Fibroblast of the aortic adventitia (primary cell): ENCODE measurements around the gene LSM4. TPM values are rescaled to one million over a fixed set of nuclear protein-coding genes. Genes with fewer than 3 reads are reported as not detected.

Experiments used
- DNase-seq: peaks from one replicate; pipeline ENCODE4 v3.0.0-alpha.2; 2010; ENCODE audit warnings: low read depth
- H3K4me3 ChIP-seq: 2 replicates; pipeline ENCODE4 v1.5.1; 2011; ENCODE audit warnings: low read depth, mild to moderate bottlenecking, control low read depth, low read length, moderate library complexity
- CTCF ChIP-seq: IDR thresholded peaks from 2 replicates; pipeline ENCODE4 v1.5.1; 2011; ENCODE audit warnings: mild to moderate bottlenecking, low read length, control low read depth, inconsistent platforms; ENCODE audit not compliant: insufficient read depth
- total RNA-seq: library from RNA; depleted of rRNA; stranded (reverse); fragments of >200 nt; gene quantifications from 2 replicates; pipeline ENCODE4 v1.2.3, GENCODE V29; 2012; ENCODE audit warnings: low replicate concordance

The LSM4 gene
- total RNA-seq, 1 donor, result 113 TPM

GRCh38 chr19:18279516-18280246, 43.2 kb downstream of the LSM4 start:
- DNase-seq, result peak; percentile 94
- TF ChIP-seq CTCF, result peak; percentile 86
- peak overlapping the region; percentile 96 for H3K4me3 ChIP-seq

- DNase-seq, result no peak
- TF ChIP-seq CTCF, result no peak
- peak overlapping the region; percentile 96 for H3K4me3 ChIP-seq
These were observed 43.7 kb downstream of the LSM4 start for GRCh38 chr19:18279266-18279515.

- peak overlapping the region; percentile 96 for H3K4me3 ChIP-seq
- peak; percentile 35 for TF ChIP-seq CTCF
- peak; percentile 33 for DNase-seq
These were observed 44.2 kb downstream of the LSM4 start for GRCh38 chr19:18278521-18279265.

- peak; percentile 91 for DNase-seq
- H3K4me3 ChIP-seq, result no peak overlapping the region
- no peak for TF ChIP-seq CTCF
These were observed 48.0 kb downstream of the LSM4 start for GRCh38 chr19:18274781-18275356.

- no peak for TF ChIP-seq CTCF
- DNase-seq, result peak; percentile 43
- no peak within 1 kb of the TSS for H3K4me3 ChIP-seq
These were observed 48.6 kb downstream of the LSM4 start, which contains the start of gene IQCN for GRCh38 chr19:18274219-18274780. Gene IQCN, minus strand, starts transcription at chr19:18274452. Its CDS starts 4,974 bp downstream, at chr19:18269478.

- H3K4me3 ChIP-seq, result no peak overlapping the region
- no peak for TF ChIP-seq CTCF
- no peak for DNase-seq
These were observed 49.2 kb downstream of the LSM4 start for GRCh38 chr19:18273561-18274218.
